HK-2 (cell line): ENCODE data around the gene KLHL40.
"Not testable (repeated sequence)": the region's sequence is repeated elsewhere in the genome, so short reads cannot be mapped to it uniquely, and the experiment has no call there.

Source experiments
- DNase-seq: peaks from one replicate; pipeline ENCODE4 v3.0.0-alpha.2; 2018; ENCODE audit not compliant: unreplicated experiment

The KLHL40 gene

DNA sequence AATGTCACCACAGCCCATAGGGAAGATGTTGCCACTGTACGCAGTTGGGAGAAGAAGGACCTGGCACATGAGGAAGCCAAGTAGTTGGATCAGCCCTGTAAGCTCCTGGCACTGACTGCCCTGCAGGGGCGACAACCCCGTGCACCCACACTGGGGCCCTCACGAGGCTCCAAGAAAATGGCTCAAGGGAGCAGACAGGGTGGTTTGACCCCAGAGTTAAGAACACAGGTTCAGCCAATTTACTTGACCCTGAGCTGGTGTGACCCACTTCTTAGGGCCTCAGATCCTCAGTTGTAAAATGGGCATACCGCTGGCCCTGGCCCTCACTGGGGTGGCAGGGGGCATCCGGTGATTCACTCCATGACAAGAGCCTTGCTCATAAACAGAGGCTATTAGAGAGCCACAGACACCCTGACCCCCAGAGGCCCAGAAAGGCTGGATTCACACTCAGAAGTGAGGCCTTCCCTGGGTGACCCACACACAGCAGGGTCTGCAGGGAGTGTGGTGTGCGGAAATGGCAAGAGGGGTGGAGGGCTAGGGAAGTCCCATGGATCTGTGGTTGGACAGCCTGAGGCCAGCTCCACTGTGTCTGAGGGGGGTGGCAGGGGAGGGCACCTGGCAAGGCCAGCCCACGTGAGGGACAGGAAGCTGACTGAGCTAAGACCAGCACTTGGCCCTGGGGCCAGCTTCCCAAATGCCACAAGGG, 19.0 kb downstream of the KLHL40 start:
- no peak for DNase-seq

DNA sequence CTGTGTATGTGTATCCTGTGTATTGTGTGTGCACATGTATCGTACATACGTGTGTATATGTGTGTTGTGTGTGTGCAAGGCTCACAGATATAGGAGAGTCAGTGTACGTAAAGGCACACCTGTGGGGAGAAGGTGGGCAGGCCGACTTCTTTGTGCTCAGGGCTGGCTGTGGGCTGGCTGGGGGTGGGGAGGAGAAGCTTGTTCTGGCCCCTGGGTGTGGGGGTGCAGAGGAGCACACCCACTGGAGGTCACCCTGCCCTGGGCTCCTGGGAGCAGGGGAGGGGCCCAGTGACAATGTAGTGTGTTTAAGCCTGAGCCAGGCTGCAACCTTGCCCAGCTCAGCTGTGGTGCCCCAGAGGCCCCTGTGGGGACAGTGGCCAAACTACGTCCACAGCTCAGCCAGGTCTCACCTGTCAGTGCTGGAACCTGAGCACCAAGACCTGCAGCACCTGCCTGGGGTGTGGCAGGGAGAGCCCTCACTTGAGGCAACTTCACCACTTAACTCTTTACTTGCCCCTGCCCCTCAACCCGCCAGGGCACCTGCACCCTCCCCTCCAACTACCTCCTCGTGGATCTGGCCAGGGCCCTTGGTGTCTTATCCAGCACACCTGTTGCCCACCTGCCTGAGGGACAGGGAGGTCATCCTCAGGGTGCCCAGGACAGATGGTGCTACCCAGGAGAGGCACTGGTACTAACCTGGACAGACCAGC, 19.9 kb downstream of the KLHL40 start:
- DNase-seq, result no peak

DNA sequence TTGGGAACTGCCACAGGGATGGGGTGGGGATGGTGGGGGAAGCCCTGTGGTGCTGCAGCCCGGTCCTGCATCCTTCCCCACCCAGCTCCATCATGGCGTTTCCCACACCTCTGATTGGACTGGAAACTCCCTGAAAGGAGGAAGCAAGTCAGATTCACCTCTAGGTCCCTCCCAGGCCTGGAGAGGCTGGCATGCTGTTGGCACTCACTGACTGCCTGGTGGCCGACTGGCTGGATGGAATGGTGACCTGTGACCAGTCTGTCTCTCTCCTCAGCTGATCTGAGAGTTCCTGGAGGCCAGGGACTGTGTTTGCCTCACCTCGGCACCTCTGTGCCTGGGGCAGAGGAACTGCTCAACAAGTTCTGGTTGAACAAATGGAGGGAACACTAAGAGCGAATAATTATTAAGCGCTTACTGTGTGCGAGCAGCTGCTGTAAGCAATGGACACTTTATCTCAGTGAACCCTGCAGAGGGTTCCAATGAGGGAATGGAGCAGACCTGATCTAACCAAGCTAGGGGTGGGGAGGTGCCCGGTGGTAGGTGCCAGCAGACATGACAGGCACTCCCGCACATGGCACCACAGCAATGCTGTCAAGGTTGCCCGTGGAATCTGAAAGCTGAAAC, 20.7 kb downstream of the KLHL40 start:
- DNase-seq, result no peak

DNA sequence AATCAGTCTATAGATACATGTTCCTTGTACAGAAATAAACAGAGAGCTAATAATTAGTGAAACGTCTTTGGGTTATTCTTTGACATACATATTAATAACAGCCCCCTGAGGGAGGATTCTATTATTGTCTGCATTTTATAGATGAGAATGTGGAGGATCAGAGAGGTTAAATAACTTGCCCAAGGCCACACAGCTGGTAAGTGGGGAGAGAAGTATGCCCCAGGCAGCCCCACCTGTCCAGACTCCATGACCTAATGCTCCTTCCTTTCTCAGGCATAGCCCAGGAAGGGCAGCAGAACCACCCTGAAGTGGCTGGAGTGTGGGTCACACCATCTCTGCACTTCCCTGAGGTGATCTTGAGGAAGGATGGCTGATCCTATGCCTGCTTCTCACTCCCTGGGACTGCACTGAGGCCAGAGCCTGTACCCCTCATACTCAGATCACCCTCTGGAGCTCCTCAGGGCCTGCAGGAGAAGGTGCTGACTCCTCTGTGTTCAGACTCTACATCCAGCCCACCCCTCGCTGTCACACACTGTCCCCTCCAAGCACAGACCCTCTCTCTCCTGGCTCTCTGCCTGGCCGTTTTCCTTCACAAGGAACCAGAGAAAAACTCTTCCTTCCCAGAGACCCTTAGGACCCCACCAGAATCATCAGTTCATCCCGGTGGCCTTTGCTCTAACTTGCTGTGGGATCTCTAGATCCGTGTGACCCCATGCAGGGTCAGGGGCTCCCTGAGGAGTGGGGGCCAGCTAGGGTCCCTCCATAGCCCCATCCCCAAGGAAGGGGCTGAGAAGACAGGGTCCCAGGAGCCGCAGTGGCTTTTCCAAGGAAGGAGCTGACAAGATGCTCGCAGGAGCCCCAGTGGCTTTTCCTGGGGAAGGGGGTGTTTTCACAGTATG, 21.6 kb downstream of the KLHL40 start:
- no peak for DNase-seq

DNA sequence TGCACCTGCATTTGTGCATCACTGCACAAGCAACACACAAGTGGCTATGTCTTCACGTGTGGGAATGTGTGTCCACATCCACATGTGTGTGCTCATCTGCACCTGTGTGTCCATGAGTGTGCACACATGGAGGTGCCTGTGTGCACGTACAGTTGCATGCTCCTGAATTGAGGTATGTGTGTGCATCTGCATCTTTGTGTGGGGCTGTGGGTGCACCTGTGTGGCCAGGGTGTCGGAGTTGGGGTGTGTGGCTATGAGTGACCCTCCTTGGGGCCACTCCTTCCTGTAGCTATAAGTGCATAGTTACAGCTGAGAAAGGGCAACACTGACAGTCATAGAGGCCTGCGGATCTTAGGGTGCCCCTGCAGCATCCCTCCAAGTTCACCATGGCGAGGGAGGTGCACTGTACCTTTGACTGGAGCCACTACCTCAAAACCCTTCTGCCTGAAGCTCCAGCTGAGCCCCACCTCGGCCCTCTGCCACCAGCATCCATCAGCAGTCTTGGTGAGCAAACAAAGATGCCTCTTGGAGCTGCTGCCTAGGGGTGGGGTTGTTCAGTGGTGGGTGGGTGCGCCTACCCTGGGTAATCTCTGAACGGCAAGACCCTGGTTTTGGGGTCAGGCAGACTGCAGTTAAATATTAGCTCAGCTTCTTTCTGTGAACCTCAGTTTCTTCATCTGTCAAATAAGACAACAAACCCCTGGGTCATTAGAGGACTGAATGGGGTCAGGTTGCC, 22.5 kb downstream of the KLHL40 start:
- DNase-seq, result no peak

DNA sequence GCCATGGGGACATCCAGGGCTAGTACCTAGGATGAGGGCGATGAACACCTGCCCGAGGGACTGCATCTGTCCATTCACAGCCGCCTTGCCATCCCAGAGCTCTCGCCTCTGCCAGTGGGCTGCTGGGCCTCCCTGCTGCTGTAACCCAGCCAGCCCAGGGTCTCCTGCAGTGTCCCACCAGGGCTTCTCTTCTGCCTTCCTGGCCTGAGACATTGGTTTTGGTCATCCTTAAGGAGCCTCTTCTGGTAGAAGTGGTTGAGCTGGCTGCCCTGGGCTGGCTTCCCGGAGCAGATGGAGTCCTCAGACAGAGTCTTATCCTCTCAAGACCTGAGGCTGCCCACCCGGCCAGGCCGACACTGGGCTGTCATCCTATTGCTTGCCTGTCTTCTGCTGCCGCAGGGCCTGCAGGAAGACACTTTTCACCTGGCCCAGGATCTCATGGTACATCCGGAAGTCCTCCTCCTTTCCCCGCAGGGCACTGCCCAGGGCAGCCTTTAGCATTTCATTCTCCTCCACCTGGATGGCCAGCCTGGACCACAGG, 23.3 kb downstream of the KLHL40 start:
- no peak for DNase-seq

DNA sequence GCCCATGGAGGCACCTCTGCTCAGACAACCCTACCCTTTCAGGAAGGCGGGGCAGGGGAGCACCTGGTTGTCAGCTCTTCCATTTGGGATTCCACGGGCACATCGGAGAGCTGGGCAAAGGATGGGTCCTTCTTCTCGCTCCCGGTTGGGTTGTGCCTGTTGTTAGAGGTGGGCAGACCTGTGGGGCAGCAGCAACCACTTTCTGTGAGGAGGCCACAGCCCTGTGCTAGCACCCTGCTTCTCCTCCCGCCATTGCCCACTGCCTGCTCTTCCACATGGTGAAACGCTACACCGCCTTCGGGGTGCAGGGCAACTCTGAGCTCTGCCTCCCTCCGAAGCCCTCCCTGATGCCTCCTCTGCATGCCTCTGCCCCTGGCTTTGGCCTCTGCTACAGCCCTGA, 24.3 kb downstream of the KLHL40 start:
- DNase-seq, result no peak

DNA sequence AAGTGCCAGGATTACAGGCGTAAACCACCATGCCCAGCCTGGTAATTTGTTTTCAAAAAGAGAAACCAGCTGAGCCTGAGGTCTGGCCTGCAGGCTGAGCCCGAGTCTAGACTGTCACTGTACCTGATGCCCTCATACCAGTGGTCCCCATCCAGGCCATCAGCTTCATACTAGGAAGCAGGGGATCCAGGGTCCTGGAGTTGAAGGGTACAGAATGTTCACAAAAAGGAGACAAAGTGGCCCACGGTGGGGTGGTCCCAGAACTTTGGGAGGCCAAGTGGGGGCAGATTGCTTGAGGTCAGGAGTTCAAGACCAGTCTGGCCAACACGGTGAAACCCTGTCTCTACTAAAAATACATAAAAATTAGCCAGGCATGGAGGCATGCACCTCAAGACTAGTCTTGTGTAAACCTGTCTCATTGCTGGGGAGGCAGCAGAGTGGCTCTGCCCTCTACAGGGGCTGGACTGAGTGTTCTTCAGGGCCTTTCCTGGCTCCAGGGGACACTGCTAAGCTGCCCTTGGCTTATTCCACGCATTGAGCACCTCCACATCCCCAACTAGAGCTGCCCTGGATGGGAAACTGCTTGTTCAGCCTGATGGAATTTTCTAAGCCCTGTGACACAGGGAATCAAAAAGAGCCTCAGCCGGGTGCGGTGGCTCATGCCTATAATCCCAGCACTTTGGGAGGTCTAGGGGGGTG, 25.1 kb downstream of the KLHL40 start:
- no peak for DNase-seq

DNA sequence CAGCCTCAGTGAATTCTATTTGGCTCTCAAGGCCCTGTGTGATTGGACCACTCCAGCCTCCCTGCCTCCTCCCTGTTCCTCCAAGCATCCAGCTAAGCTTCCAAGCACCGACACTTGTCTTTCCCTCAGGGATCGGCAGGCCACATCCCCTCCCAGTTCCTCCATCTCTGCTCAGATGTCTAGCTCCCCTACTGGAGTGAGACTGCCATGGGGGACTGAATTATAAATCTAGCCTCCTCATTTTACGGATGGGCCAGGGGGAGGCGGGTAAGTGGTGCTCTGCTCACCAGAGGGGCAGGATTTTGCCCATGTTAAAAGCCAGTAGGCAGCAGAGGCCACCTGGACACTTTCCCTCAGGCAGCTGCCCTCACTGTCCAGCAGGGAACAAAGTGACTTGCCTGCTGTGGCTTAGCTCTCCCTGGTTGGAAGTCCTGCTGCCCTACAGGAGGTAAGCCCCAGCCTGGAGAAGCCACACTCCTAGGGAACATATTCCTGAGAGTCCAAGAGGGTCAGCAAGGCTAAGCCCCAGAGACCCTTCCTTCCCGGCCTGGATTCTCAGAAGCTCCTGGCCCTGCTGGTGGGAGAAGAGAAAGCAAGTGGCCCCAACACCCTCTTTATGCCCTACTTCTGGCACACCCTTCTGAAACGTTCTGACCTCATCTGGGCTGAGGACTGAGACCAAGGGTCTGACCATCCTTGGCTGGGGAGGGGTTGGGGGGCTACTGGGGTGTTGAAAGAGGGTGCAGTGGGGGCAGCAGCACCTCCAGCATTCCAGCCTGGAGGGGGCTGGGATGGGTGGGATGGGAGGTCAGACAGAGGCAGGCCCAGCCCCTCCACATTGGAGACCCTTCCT, 26.4 kb downstream of the KLHL40 start:
- no peak for DNase-seq

DNA sequence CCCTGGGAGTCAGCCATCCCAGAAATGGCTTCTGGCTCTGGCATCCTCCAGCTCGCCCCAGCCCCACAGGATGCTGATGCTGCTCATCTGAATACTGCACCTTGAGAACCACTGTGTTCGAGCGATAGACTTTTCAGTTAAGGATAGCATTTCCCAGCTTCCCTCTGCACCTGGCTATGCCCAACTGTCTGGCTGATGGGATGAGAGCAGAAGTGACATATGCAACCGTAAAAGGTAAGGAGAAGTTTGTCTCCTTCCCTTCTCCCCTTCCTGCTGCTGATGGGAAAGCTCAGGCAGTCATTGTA, 27.0 kb downstream of the KLHL40 start:
- DNase-seq, result no peak

DNA sequence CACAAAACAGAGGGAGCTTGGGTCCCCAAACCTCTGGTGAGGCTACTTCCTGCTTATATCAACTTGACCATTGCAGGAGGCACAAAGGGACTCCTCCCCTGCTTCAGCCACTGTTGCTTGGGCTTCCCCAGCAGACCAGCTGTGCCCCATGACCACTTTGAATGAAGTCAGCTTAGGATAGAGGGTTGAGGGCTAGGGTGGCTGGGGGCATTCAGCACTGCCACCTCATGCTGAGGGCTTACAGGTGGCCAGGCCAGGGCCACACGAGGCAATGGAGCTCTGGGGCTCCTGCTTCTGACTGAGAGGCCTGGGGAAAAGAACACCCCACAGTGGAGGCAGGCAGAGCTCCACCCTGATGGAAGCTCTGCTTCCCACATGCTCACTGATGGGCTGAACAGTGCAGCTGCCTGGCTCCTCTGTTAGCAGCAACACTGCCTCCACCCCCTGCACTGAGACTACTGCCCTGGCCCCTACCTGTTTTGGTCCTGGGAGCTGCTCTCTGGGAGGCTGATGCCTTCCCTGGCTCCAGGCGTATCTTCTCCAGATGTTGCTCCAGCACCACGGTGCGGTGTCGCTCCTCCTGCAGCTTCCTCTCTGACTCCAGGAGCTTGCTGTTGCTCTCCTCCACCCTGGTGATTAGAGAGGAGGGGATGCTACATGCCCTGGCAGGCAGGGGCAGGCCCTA, 27.5 kb downstream of the KLHL40 start:
- no peak for DNase-seq

DNA sequence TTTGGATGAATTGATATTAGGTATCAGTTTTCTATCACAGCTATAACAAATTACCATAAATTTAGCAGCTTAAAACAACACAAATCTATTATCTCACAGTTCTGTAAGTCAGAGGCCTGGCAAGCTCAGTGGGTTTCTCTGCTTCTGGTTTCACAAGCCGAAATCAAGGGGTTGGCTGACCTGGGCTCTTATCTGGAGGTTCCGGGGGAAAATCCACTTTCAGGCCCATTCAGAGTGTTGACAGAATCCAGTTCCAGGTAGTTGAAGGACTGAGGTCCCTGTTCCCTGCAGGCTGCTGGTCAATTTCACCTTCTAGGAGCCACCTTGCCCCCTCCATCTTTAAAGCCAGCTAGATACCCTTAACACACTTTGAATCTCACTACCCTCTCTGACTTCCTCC, 28.4 kb downstream of the KLHL40 start:
- no peak for DNase-seq

DNA sequence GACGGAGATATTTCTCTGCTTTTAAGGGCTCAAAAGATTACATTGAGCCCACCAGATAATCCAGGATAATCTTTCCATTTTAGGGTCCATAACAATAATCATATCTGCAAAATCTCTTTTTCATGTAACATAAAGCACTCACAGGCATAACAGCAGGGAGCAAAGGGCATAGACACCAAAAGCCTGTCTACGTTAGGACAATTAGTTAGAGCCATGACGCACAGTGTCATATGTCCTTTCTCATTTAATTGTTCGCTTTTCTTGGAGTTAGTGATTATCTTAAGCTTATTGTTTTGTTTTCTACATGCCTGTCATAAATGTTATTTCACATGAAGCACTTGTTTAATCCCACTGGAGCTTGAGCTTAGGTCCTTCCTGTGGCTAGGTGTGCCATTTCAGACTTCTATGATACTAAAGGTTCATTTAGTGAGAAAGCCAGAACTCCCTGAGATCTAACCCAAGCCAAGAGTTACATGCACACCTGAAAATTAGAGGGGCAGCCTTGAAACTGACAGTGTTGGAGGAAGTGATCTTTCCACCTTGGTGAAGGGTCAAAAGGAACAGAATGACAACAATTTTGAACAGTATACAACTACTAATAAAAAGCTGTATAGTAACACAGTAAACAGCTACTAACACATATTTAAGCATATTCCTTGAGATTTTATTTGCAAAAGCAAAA, 29.0 kb downstream of the KLHL40 start:
- DNase-seq, result no peak

DNA sequence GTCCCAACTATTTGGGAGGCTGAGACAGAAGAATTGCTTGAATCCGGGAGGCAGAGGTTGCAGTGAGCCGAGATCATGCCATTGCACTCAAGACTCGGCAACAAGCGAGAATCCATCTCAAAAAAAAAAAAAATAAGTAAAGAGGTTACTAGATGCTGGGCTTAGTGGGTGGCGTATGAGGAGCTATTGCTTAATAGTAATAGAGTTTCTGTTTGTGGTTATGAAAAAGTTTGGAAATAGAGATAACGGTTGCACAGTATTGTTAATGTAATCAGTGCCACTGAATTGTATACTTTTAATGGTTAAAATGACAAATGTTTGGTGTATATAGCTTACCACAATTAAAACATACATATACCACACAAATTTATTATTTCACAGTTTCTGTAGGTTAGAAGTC, 32.0 kb downstream of the KLHL40 start:
- no peak for DNase-seq

DNA sequence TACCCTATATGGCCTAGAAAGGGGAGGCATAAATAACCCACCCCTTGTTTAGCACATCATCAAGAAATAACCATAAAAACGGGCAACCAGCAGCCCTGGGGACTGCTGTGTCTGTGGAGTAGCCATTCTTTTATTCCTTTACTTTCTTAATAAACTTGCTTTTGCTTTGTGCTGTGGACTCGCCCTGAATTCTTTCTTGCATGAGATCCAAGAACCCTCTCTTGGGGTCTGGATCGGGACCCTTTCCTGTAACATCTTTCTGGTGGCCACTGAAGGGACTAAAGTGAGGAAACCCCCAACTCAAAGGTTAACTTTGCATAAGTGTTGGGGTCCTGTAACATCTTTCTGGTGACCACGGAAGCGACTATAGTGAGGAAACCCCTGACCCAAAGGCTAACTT, 33.0 kb downstream of the KLHL40 start:
- no peak for DNase-seq

DNA sequence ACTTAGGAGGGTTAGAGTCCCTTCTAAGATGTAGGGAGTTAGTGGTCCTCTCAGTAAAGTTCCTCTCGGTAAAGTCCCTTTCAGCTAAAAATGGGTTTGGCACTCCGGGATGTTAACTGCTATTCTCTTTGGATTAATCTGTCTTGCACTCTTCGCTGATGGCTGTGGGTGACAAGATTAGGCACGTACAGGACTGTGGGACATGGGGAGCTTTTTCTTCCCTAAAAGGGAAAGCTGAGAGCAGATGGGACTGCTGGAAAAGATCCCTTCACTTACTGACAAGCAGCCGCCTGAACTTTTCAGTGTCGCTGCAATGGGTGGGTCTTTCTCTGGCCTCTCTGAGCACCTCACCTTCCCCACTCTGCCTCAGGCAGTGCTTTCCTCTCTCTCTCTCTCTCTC, 33.7 kb downstream of the KLHL40 start:
- no peak for DNase-seq

DNA sequence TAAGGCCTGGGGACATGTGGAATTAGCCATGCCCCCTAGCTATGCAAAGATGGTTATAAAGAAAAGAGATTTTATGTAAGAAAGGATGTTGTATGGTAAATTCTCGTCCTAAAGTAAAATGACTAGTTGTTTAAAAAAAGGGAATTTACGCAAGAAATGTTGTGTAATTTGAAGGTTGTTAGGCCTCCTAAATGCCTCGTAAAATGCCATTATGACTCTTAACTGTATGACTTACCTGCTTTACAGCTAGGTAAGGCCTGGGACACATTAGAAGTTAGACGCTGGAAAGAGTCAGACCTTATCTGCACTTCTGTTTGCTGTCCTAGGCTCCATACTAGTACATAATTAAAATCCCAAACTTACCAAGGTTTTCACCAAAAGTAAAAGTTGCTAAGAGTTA, 34.8 kb downstream of the KLHL40 start:
- no peak for DNase-seq

DNA sequence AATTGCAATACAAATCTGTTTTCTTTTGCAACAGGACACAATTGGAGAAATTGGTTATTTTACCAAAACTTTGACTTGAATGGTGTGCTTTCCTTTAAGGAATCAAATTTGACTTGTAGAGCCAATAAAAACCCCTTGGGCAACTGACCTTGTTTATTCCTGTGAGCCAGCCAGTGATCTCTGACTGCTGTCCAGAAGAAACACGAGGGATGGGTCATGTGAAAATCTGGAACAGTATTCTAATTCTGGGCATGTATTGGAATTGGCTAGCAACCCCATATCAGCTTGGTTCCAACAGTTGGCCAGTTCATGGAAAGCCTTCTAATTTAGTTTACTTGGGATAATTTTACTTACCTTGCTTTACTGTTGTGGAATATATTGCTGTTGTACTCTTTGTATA, 36.4 kb downstream of the KLHL40 start:
- DNase-seq, result no peak

DNA sequence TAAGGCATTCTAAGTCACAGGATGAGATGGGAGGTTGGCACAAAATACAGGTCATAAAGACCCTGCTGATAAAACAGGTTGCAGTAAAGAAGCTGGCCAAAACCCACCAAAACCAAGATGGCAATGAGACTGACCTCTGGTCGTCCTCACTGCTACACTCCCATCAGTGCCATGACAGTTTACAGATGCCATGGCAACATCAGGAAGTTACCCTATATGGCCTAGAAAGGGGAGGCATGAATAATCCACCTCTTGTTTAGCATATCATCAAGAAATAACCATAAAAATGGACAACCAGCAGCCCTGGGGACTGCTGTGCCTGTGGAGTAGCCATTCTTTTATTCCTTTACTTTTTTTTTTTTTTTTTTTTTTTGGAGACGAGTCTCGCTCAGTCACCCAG, 37.1 kb downstream of the KLHL40 start:
- DNase-seq, result not testable (repeated sequence)
